Endothelial cell of umbilical vein (primary cell): ENCODE results near the gene AAGAB. TPM values are rescaled to one million over a fixed set of nuclear protein-coding genes. Genes with fewer than 3 reads are reported as not detected.

Experiments used
- BruUV-seq: library from RNA; stranded (reverse); fragments of 400-500 nt; replicated peaks from 2 replicates; lab custom pipeline; 2021; lab: Mats Ljungman, UMichigan
- CTCF ChIA-PET: fragments of 300-600, 350-600 bp; sonication (Branson Sonifier 250); formaldehyde crosslinking; loops from one replicate; lab custom pipeline; 2021; ENCODE audit warnings: antibody characterized with exemption, inconsistent platforms; lab: Charles Lee
- POLR2A ChIA-PET: fragments of 300-600, 350-600 bp; sonication (Branson Sonifier 250); formaldehyde crosslinking; loops from one replicate; lab custom pipeline; 2021; ENCODE audit warnings: antibody characterized with exemption, inconsistent platforms; lab: Charles Lee
- DNase-seq: peaks from one replicate; pipeline ENCODE4 v3.0.0-alpha.2; 2011; ENCODE audit warnings: low read depth, low spot score
- FAIRE-seq: peaks from 2 replicates; lab custom pipeline; 2011; peaks lifted over from hg19 to GRCh38; lab: Jason Lieb, UNC
- H2AFZ ChIP-seq: 2 replicates; pipeline ENCODE4 v1.6.0; 2012; ENCODE audit warnings: low read depth, low read length, control low read depth, inconsistent platforms
- H3K27ac ChIP-seq: 2 replicates; pipeline ENCODE4 v1.5.1; 2011; ENCODE audit warnings: low read depth, mild to moderate bottlenecking, control low read depth, low read length, moderate library complexity; ENCODE audit not compliant: insufficient read depth
- H3K27me3 ChIP-seq, 2 experiments: 2 replicates each; pipeline versions ENCODE4 v1.6.0 to v1.6.1; 2011; ENCODE audit warnings: low read length in 2 of 2, mixed read lengths in 1 of 2; ENCODE audit not compliant: control insufficient read depth in 2 of 2, insufficient read depth in 2 of 2
- H3K36me3 ChIP-seq, 2 experiments: 2 replicates in 1 of 2; 3 replicates in 1 of 2; pipeline ENCODE4 v1.5.1; 2011; ENCODE audit warnings: low read length in 2 of 2, mild to moderate bottlenecking in 1 of 2, moderate library complexity in 1 of 2; ENCODE audit not compliant: control insufficient read depth in 2 of 2, insufficient read depth in 2 of 2; ENCODE audit errors: extremely low read depth in 1 of 2
- H3K4me1 ChIP-seq: 3 replicates; pipeline ENCODE4 v1.5.1; 2011; ENCODE audit warnings: mild to moderate bottlenecking, low read length; ENCODE audit not compliant: control insufficient read depth, insufficient read depth; ENCODE audit errors: extremely low read depth
- H3K4me2 ChIP-seq: 2 replicates; pipeline ENCODE4 v1.6.1; 2011; ENCODE audit warnings: low read length, control low read depth, mixed read lengths; ENCODE audit not compliant: insufficient read depth
- H3K4me3 ChIP-seq, 3 experiments: fragments of 200-600 bp in 1 of 3; sonication (generic), shearing (Covaris generic) in 1 of 3; replicated peaks in 1 of 3; 2 replicates each; pipeline ENCODE4 v1.5.1; 2011 to 2016; ENCODE audit warnings: control low read depth in 3 of 3, low read length in 3 of 3, mild to moderate bottlenecking in 2 of 3, inconsistent platforms in 1 of 3, low read depth in 1 of 3, moderate library complexity in 1 of 3; ENCODE audit not compliant: insufficient read depth in 1 of 3
- H3K79me2 ChIP-seq: 2 replicates; pipeline ENCODE4 v1.6.0; 2012; ENCODE audit warnings: low read length, inconsistent platforms; ENCODE audit not compliant: control insufficient read depth, insufficient read depth
- H3K9ac ChIP-seq: replicated peaks from 2 replicates; pipeline ENCODE3; 2011; ENCODE audit warnings: low read length, control low read depth; ENCODE audit not compliant: insufficient read depth; ENCODE audit errors: extremely low read depth
- H3K9me1 ChIP-seq: replicated peaks from 3 replicates; pipeline ENCODE4 v1.6.0; 2011; ENCODE audit warnings: mild to moderate bottlenecking, low read length; ENCODE audit not compliant: control insufficient read depth, insufficient read depth; ENCODE audit errors: extremely low read depth
- H3K9me3 ChIP-seq: replicated peaks from 2 replicates; pipeline ENCODE4 v1.5.1; 2012; ENCODE audit warnings: low read length, inconsistent platforms; ENCODE audit not compliant: control insufficient read depth, insufficient read depth
- H4K20me1 ChIP-seq: replicated peaks from 2 replicates; pipeline ENCODE3; 2011; ENCODE audit warnings: mild to moderate bottlenecking, low read length; ENCODE audit not compliant: control insufficient read depth, insufficient read depth; ENCODE audit errors: extremely low read depth
- CTCF ChIP-seq, 2 donors: IDR thresholded peaks; 1 replicate in 1 of 2; 2 replicates in 1 of 2; pipeline ENCODE4 v1.5.1; 2011; ENCODE audit warnings: low read length in 2 of 2, mild to moderate bottlenecking in 2 of 2, moderate library complexity in 2 of 2, control low read depth in 1 of 2, inconsistent platforms in 1 of 2, low read depth in 1 of 2; ENCODE audit not compliant: insufficient read depth in 1 of 2; ENCODE audit errors: extremely low read depth in 1 of 2
- EZH2 ChIP-seq: IDR thresholded peaks from 2 replicates; pipeline ENCODE4 v1.6.1; 2012; ENCODE audit warnings: borderline replicate concordance, low read depth, mild to moderate bottlenecking, moderate library complexity, low read length, inconsistent platforms; ENCODE audit not compliant: severe bottlenecking
- FOS ChIP-seq: IDR thresholded peaks from 2 replicates; pipeline ENCODE4 v1.6.1; 2011; ENCODE audit warnings: mild to moderate bottlenecking, low read length, moderate library complexity, borderline replicate concordance; ENCODE audit not compliant: insufficient read depth
- GATA2 ChIP-seq: IDR thresholded peaks from 2 replicates; pipeline ENCODE4 v1.7.0; 2011; ENCODE audit warnings: low read depth, mild to moderate bottlenecking, moderate library complexity, mixed read lengths, low read length; ENCODE audit not compliant: insufficient read length, insufficient read depth
- JUN ChIP-seq: IDR thresholded peaks from 2 replicates; pipeline ENCODE4 v1.6.1; 2011; ENCODE audit warnings: borderline replicate concordance, low read depth; ENCODE audit not compliant: insufficient read length, insufficient read depth
- MAX ChIP-seq: IDR thresholded peaks from 2 replicates; pipeline ENCODE4 v1.6.1; 2011; ENCODE audit not compliant: insufficient read depth, insufficient read length
- MYC ChIP-seq: IDR thresholded peaks from one replicate; pipeline ENCODE4 v1.6.1; 2011; ENCODE audit warnings: mild to moderate bottlenecking, low read depth, low read length
- POLR2A ChIP-seq: IDR thresholded peaks from 2 replicates; pipeline ENCODE4 v1.6.1; 2012; ENCODE audit warnings: low read depth, mild to moderate bottlenecking, control low read depth, low read length
- POLR2AphosphoS5 ChIP-seq: IDR thresholded peaks from 2 replicates; pipeline ENCODE4 v1.6.1; 2012; ENCODE audit warnings: low read depth, mild to moderate bottlenecking, control low read depth, low read length, moderate library complexity; ENCODE audit not compliant: insufficient read depth
- dilution Hi-C: fragments of 300-500 bp; cut with MboI; formaldehyde crosslinking; loops from one replicate; pipeline ENCODE4 v1.15.0; 2019; ENCODE audit warnings: low sequenced_read_pairs; ENCODE audit not compliant: extremely low pct_ligation_motif_present
- intact Hi-C: fragments of 100-400 bp; cut with micrococcal nuclease; formaldehyde crosslinking; loops from one replicate; pipeline ENCODE4 v1.10.0; 2022
- polyA plus RNA-seq, 4 experiments: library from polyadenylated mRNA; depleted of rRNA in 3 of 4; stranded (reverse) in 3 of 4; unstranded in 1 of 4; fragments of >200 nt; gene quantifications; 2 replicates each; pipeline versions ENCODE4 v1.2.1 to v1.2.3, GENCODE V29; 2011 to 2012; ENCODE audit warnings: missing spikeins in 1 of 4
- total RNA-seq: library from RNA; stranded (reverse); gene quantifications from 2 replicates; pipeline ENCODE4 v1.2.3, GENCODE V29; 2021

The AAGAB gene
- total and polyA plus RNA-seq, 2 donors (not counting 3 experiments of a cell fraction or from before 2014, with no cell fraction given): 21.2 to 42.6 TPM

GRCh38 chr15:67216859-67217258 is 37.6 kb downstream of the AAGAB start:
- Histone ChIP-seq H3K4me1 (no peaks in the 10 kb centered on the region), H3K4me2 (no peak overlapping the region), H3K36me3 (peaks cover 0 to 3% of the 10 kb centered on the region in 2 experiments), H3K9me3 (no peaks in the 10 kb centered on the region), H3K4me3 (no peak overlapping the region), H3K27me3 (no peaks in the 10 kb centered on the region), H3K27ac (no peak overlapping the region), H3K79me2 (no peaks in the 10 kb centered on the region), H3K9me1 (no peaks in the 10 kb centered on the region), H2AFZ (no peak overlapping the region), H4K20me1 (no peaks in the 10 kb centered on the region), H3K9ac (no peak overlapping the region)
- dilution Hi-C loops (no loop called here), intact Hi-C loops (no loop called here)
- TF ChIP-seq EZH2: no peak
- TF ChIP-seq MAX: no peak
- TF ChIP-seq POLR2A: no peak
- TF ChIP-seq POLR2AphosphoS5: no peak
- no peak for TF ChIP-seq JUN
- TF ChIP-seq MYC: no peak
- TF ChIP-seq GATA2: no peak
- no peak for TF ChIP-seq FOS
- no peak for TF ChIP-seq CTCF (IDR thresholded peaks at IDR 0.05; ENCODE audit: extremely low read depth in 1 of 2, insufficient read depth in 1 of 2, low read depth in 1 of 2, low read length in 2 of 2)
- no peak for FAIRE-seq
- POLR2A ChIA-PET: no interaction called here
- DNase-seq: no peak
- CTCF ChIA-PET: interaction anchor here (0.7 kb wide), 1 partner anchor 1238 kb away, joined by 3 read pairs; no protein-coding TSS in a partner anchor
- no TSS peak for BruUV-seq
